Activated CD8-positive, alpha-beta memory T cell treated with anti-CD3 and anti-CD28 coated beads for 1 hour (primary cell): ENCODE data around the gene RASSF4.

Experiments
- DNase-seq, 2 donors: peaks; one replicate each; pipeline ENCODE4 v3.0.0-alpha.2; 2020; ENCODE audit warnings: low read depth in 1 of 2; ENCODE audit errors: extremely low read depth in 1 of 2

Gene RASSF4

DNA sequence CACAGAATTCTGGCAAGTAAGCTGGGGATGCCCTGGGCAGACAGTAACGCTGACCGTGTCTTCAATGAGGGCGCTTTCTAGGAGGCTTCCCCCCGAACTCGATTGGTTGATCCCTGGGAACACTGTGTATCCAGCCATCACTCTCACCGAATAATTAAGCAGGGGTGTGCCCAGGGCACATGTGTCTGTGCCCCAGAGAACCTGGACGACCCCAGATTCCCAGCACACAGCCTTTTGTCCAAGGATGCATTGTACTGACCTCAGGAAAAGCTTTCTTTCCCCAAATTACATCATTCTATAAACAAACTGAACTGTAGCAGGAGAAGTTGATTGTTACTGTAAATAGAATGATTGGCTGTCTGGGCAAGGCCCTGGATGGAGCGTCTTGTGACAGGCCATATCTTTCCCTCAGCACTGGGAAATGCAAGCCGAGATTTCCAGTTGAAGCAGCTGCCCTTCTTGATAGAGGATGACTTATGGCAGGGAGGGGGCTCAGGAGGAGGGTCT is 25.6 kb downstream of the RASSF4 start:
- no peak for DNase-seq

DNA sequence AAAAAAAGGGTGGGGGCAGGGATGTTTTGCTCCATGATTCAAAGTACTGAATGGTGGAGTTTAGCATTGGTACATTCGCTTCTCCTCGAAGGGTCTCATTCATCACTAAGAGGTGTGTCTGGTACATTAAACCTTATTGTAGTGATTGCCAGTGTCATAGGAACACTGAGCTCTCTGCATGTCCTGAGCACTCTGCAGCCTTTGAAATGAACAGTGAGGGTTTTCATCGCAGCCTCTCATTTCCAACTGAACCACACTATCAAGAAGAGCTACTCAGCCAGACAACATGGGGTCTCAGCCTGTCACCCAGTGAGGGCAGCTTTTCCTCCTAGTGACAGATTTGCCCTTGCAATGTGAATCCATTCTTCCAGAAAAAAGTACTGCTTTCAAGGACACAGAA is 26.6 kb downstream of the RASSF4 start:
- no peak for DNase-seq

DNA sequence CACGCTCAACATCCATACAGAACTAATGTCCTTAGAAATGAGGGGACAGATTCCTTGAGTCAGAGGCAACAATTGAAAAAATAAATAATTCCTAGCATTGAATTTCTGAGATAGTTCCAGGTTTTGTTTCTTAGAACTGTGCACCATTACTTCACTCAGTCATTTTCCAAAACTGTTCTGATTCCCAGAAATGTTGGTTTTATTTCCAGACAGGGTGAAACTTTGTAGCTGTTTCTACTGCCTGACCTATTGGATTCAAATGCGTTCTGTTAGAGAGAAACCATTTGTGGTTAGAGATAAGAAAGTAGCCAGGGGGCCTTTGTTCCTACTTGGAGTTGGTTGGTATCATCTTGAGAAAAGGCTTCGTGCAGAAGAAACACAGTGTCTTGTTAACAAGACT is 27.1 kb downstream of the RASSF4 start:
- DNase-seq: no peak

DNA sequence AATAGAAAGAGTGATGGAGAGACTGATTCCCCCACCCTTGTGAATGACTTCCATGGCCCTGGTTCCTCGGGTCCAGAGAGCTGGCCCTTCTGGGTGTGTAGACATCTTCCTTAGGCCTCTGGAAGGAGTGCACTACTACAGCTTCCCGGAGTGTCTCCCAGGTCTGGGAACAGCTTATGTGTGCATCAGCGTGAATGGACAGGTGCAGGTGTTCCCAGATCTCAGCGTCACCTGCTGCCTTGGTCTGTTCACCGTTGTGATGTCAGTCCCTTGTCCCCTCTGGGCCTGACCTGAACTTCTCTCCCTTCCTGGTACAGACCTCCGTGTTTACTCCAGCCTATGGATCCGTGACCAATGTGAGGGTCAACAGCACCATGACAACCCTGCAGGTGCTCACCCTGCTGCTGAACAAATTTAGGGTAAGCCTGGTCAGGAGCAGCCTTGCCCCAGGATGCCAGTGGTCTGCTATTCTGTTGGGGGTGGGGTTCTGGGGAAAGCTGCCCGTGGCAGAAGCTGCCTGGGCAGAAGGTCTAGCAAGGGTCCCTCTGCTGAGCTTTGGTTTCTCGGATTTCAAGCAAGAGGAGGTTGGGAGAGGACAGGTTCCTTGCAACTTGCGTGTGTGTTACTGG is 29.5 kb downstream of the RASSF4 start:
- no peak for DNase-seq

DNA sequence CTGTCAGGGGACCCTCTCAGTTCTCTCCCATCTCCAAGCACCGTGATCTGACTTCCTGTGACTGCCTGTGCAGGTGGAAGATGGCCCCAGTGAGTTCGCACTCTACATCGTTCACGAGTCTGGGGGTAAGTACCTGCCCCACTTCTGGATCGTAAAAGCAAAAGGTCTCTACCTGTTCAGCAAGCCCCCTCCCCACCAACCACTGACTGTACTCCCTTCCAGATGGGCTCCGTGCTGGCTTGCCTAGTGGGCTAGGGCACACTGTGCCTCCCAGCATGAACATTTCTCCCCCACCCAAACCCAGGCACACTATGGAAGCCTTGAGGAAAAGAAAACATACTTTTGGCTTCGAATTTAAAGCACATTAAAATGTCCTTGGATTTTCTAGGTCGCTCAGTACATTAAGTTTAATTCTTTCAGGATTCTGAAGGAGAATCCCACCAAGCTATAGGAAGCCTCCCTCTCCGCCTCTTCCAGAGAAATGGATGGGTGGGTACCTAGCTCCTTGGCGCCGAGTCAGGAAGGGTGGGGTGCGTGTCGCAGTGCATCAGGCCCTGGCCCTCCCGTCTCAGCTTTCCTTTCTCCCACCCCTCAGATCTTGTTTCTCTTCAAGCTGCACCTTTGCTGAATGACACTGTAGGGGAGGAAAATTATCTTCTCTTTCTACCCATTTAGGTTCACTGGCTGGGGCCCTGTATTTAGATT is 30.1 kb downstream of the RASSF4 start:
- DNase-seq: no peak

DNA sequence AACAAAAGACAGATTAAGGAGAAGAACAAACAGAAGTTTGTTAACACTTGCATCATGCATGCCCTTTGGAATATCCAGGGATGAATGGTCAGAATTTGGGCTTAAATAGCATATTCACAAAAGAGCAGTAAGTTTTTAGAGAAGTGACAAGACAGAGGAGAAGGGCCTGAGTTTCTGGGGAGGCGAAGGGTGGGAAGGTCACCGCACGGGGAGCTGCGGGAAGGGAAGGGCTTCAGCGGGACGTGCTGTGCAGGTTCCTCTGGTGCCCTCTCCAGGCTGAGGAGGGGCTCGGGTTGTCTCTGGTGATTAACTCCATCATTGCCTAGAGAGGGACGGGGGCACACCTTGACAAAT is 30.7 kb downstream of the RASSF4 start:
- no peak for DNase-seq

DNA sequence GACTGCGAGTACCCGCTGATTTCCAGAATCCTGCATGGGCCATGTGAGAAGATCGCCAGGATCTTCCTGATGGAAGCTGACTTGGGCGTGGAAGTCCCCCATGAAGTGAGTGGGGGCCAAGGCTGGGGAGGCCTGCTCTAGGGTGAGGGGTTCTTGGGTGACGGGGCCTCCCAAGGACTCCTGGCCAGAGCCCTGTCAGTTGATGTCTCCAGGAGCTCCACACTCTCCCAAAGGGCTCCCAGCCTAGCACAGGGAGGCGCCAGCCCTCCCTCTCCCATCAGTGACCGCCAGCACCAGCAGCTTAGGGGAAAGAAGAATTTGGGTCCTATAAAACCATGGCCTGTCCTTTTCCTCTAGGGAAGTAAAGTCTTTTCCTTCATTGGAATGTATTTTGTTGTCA is 31.4 kb downstream of the RASSF4 start:
- no peak for DNase-seq

DNA sequence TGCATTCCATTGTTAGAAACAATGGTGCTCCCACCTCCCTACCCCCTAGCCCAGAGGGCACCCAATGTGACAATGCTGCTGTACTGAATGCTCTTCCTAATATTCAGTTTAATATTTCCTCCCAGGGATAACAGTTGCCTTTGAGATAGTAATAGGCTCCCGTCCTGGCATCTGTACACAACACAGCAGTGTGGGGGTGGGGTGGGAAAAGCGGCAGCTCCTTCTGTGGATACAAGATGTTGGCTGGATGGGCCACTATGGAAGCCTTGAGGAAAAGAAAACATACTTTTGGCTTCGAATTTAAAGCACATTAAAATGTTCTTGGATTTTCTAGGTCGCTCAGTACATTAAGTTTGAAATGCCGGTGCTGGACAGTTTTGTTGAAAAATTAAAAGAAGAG is 32.0 kb downstream of the RASSF4 start:
- DNase-seq: no peak

DNA sequence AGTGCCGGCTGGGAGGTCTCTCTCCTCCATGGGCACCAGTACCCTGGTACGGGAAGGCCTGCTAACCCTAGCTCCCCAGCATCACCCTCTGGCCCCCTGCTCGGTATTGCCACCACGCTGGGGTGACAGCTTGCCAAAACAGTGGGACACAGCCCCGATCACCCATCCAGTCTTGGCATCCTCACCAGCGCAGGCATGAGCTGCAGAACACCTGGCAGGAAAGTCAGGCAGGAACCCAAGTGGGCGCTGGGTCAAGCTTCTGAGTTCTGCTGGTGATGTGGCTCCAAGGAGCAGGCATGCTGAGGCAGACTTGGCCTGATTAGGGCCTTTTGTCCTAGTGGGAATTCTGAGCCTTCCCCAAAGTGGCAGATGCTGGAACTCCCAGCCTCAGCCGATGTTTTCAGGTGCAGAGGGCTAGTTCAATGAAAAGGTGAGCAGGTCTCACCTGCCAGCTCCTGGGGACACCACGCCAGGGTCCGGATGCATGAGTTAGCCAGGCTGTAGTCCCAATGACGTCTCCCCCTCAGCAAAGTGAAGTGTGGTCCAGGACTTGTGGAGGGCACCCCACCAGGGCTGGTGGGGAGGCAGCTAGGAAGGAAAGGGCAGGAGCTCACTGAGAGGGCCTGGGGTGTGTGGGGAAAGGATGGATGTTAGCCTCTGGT is 32.6 kb downstream of the RASSF4 start:
- DNase-seq: no peak

DNA sequence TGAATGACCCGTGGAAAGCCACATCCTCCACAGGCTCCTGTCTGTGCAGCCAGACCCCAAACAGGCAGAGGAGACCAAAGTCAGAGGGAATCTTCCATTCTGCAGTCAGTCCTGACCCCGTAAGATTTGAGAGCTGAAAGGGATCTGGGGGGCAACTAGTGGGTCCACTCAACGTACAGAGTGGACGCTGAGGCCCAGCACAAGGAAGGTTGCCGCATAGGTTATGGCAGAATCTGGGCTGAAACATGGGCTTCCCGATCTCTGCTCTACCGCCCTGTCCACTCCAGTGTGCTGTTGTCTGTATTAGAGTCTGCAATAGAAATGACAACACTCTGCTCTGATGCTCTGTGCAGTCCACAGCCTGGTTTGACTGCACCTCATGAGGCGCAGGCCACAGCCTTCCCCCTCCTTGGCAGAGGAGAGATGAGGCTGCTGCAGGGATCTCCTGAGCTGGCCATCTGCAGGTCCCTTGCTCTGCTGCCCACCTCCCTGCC is 33.2 kb downstream of the RASSF4 start:
- no peak for DNase-seq

DNA sequence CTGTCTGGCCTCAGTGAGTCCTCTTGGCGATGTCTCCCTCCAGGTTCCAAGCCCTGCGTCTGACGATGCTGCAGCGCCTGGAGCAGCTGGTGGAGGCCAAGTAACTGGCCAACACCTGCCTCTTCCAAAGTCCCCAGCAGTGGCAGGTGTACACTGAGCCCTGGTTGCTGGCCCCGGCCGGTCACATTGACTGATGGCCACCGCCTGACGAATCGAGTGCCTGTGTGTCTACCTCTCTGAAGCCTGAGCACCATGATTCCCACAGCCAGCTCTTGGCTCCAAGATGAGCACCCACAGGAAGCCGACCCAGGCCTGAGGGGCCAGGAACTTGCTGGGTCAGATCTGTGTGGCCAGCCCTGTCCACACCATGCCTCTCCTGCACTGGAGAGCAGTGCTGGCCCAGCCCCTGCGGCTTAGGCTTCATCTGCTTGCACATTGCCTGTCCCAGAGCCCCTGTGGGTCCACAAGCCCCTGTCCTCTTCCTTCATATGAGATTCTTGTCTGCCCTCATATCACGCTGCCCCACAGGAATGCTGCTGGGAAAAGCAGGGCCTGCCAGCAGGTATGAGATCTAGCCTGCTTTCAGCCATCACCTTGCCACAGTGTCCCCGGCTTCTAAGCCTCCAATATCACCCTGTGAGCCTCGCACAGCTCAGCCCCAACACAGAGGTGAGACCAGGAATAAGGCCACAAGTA is 33.8 kb downstream of the RASSF4 start:
- DNase-seq: no peak

DNA sequence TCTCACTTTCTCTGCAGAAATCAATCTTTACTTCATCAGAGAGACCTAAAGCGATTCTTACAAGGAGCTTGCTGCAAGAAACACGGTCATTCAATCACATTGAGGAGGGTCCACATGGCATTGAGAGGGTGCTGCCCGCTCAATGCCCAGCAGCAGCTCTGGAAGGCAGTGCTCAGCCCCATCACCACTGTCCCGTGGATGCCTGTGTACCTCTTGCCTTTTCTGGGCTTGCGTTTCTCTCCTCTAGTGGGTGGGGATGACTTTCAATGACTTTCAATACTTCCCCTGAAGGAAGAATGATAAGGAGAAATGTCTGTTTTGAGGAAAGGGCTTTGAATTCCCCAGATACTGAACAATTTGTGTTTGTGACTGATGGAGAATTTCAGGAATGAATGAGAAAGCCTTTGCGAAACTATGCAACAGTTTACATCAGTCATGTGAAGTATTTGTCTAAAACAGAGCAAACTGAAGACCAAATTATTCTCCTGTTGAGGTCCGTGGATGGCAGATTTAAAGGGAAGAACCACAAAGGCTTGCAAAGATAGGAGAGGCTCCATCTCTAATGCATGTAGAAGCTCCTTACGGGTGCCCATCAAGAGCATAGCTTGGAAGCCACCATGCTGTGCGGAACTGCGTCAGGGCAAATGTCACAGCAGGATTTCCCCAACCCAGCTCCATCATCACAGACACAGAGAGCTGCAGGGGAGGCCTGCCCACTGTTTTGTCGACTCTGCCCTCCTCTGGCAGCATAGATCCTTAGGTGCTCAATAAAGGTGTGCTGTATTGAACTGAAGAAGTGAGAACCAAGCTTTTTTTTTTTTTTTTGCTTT is 34.5 kb downstream of the RASSF4 start:
- DNase-seq: no peak

DNA sequence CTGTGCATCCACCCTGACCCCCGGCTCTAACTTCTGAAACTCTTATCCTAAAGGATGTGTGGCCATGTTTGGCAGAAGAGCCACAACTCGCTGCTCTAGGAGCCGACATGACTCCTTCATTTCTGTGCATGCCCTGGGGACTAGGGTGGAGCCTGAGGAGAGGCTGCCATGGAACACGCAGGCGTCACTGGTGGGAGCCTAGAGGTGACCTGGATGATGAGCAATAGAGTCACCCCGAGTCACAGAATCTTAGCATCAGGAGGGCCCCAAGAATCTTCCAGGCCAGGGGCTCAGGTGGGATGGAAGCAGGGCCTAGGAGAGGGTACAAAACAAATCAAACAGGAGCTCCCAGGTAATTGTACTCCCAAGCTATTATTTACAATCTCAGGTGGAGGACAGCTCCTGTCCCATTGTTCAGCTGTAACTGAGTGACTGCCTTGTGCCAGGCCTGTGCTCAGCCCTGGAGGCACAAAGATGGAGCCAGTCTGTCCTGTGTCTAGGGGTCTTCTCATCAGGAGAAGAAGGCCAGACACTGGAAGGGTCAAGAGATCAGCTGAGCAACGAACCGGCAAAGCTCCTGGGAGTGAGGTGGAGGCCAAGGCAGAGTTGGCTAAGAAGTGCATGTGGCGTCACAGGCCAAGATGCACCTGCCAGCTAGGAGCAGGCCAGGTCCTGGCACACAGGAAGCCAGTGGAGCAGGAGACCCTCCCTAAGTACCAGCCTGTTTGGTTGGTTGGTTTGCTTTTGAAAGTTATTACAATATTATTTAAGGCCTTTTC is 35.3 kb downstream of the RASSF4 start:
- DNase-seq: no peak

DNA sequence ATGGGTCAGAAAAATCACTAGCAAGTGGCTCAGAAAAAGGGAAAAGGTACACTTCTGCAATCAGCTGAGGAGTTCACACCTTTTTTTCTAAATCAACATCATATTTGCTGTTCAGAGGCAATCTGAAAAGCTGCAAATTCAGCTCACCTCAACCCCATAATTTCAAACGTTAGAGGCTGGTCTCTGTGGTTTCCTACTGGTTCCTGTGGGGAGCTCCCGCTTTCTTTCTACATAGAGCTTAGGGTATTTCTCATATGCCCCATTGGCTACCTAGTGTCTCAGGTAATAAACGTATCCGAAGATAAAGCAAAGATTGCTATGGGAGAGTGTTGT is 35.9 kb downstream of the RASSF4 start:
- DNase-seq: no peak

DNA sequence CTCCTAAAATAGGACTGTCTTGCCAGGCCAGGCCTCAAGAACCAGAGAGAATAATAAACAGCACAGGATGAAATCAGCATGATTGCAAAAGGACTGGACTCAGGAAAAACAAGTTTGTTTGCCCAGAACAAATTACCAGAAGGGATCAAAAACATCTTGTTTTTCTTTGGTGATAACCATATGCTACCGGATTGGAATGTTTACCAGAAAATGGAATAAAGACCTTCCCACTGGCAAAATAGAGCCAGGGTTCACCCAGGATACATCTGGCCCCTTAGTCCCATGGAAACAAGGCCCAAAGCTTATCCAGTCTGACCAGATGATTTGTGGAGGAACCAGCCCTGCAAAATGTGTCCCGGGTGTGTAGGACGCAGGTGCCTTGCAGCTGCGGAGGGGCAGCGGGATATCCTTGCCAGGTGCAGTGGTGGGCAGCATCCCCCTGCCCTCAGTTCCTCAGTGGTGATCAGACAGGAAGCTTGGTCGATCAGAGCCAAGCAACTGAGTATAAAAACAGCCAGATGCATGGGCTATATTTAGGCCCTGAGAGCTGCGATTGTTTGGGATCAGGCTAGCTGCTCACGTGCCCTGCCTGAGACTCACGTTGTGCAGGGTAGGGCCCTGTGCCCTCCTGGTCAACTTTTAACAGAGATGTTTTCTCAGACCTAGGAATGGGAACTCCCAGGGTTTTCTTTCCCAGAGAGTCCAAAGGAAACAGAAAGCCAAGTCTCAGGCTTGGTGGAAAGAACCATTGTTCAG is 36.5 kb downstream of the RASSF4 start:
- DNase-seq: no peak

DNA sequence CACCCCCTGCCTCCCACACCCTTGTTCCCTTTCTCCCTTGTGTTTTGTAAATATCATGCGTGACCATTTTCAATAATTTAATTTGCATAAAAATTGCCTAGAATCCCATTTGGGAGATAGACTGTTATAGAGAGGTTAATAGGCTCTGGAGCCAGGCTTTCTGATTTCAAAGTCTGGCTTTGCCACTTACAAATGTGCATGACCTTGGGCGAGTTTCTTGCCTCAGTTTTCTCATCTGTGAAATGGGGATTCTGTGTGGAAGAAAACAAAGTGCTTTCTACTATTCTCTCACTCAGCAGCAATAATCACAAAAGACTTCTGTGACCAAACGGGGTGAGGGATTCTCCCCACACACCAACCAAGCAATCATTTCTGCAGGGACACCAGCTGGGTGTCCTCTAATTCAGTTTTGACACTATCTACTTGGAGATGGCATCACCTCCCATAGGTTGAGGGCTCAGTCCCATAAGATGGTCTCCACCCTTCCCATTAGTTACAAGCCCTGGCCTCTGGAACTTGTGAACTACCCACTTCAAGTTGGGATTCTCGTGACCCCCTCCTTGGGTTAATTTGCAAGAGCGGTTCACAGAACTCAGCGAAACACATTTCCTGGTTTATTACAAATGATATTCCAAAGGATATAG is 37.6 kb downstream of the RASSF4 start:
- no peak for DNase-seq

DNA sequence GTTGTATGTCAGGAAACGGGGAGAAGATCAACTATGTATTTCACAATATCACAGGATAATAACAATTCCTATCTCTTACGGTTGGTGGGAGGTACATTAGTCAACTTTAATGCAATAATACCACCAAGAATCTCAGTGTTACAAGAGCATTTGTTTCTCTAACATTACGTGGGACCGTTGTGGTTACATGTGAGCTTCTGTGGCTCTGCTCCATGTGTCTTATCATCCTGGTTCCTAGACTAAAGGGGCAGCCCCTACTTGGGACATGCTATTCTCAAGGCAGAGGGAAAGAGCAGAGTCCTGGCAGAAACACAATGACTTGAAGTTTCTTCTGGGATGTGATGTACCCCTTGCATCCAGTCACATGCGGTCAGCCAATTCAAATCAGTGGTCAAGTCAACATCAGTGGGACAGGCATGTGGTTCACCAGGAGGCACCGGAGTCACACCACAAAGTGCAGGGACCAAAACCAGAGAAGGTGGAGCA is 38.6 kb downstream of the RASSF4 start:
- no peak for DNase-seq

DNA sequence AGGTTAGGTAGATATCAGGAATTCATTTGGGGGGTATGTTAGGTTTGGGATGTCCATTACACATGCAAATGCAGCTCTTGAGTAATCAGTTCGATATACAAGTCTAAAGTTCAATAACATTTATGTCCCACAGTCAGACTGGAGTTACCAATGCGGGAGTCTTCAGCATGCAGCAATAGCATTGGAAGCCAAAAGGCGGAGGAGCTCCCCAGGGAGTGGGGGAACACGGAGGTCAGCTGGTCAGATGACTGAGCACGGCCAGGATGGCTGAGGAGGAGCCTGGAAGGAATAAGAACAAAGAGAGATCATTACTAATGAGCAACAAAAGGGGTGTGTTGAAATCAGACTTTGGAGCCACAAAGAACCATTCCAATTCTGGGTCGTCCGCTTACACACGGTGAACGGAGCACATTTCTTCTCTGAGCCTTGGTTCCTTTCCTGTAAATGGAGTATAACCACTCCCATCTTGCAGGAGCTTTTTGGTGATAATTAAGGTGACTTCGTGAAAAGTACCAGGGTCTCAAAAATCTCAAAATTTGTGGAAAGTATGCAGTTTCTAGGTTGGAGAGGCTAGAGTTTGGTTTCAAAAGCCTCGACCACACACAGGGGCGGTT is 40.6 kb downstream of the RASSF4 start:
- no peak for DNase-seq
